Naive thymus-derived CD8-positive, alpha-beta T cell (primary cell): ENCODE measurements around the gene NOC4L. TPM values are rescaled to one million over a fixed set of nuclear protein-coding genes. Genes with fewer than 3 reads are reported as not detected.
"Not testable (repeated sequence)": the region's sequence is repeated elsewhere in the genome, so short reads cannot be mapped to it uniquely, and the experiment has no call there.

Source experiments
- ATAC-seq, 2 donors: fragments of 150-1000 bp; cut with Tn5 transposase in 1 of 2; sonication (Bioruptor Pico), chemical (Tn5 transposase) in 1 of 2; 1 replicate in 1 of 2; 2 replicates in 1 of 2; pipeline ENCODE4 v1.10.0; 2021; ENCODE audit warnings: mild to moderate bottlenecking in 2 of 2, moderate library complexity in 2 of 2
- POLR2A ChIA-PET: fragments of 350-600 bp; sonication (Branson Sonifier 250); formaldehyde crosslinking; loops from one replicate; lab custom pipeline; 2021; ENCODE audit warnings: antibody characterized with exemption; lab: Charles Lee
- DNase-seq, 10 donors: peaks; one replicate each; pipeline versions ENCODE4 v3.0.0 to v3.0.0-alpha.2; 2020 to 2022
- H3K27ac Mint-ChIP-seq, 10 donors: one replicate each; pipeline ENCODE4 v1.8.0; 2020 to 2022; ENCODE audit warnings: mild to moderate bottlenecking in 10 of 10, mixed read lengths in 10 of 10, moderate library complexity in 4 of 10, inconsistent platforms in 1 of 10
- H3K27me3 Mint-ChIP-seq, 5 donors: one replicate each; pipeline ENCODE4 v1.8.0; 2021 to 2022; ENCODE audit warnings: mixed read lengths in 5 of 5
- H3K36me3 Mint-ChIP-seq, 3 donors: one replicate each; pipeline ENCODE4 v1.8.0; 2020 to 2022; ENCODE audit warnings: mixed read lengths in 3 of 3, mild to moderate bottlenecking in 2 of 3, inconsistent platforms in 1 of 3
- H3K4me1 Mint-ChIP-seq, 4 donors: one replicate each; pipeline ENCODE4 v1.8.0; 2021 to 2022; ENCODE audit warnings: mixed read lengths in 4 of 4
- H3K4me3 Mint-ChIP-seq, 10 donors: one replicate each; pipeline ENCODE4 v1.8.0; 2020 to 2022; ENCODE audit warnings: mild to moderate bottlenecking in 10 of 10, mixed read lengths in 10 of 10, moderate library complexity in 6 of 10, inconsistent platforms in 1 of 10
- H3K9me3 Mint-ChIP-seq, 9 donors: one replicate each; pipeline ENCODE4 v1.8.0; 2020 to 2022; ENCODE audit warnings: mixed read lengths in 9 of 9, mild to moderate bottlenecking in 3 of 9, inconsistent platforms in 1 of 9, moderate library complexity in 1 of 9
- polyA plus RNA-seq, 3 donors: library from polyadenylated mRNA; unstranded; fragments of 300-500 nt; fragmentation: Illumina TruSeq; gene quantifications; one replicate each; pipeline ENCODE4 v1.2.3, GENCODE V29; 2021
- total RNA-seq, 8 experiments: library from RNA in 2 of 8; stranded (reverse) in 2 of 8; gene quantifications; one replicate each; pipeline ENCODE4 v1.2.3 and lab custom pipeline; 2021 to 2026

The NOC4L gene
- total and polyA plus RNA-seq, 5 experiments from 2014 or later: 20.0 to 31.2 (median 23.5) TPM

DNA sequence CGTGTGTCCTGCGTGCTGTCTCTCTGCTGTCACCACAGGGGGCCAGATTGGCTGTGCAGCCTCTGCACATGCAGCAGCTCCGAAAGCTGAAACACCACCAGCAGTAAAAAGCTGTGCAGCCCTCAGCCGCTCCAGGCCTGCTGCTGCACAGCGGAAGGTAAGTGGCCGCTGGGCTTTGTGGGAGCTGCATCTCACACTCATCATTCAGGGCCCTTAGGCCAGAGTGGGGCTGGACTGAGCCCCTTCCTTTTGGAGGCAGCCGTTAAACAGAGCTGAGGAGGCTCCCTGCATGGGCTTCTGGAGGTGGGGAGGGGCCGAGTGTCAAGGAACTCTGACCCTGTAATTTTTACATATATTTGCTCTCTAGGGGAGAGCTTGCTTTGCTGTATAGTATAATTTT lies 17.2 kb upstream of the NOC4L start:
- no peak for ATAC-seq
- H3K9me3 Mint-ChIP-seq: peaks cover 2 to 33% (median 10%) of the 10 kb centered on the region in 9 donors
- peaks cover 16 to 58% (median 41%) of the 10 kb centered on the region in 3 donors for H3K36me3 Mint-ChIP-seq
- no peaks in the 10 kb centered on the region for H3K27me3 Mint-ChIP-seq
- no peak overlapping the region for H3K4me3 Mint-ChIP-seq
- POLR2A ChIA-PET: no interaction called here
- H3K4me1 Mint-ChIP-seq: peaks cover 0 to 5% (median under 1%) of the 10 kb centered on the region in 4 donors
- no peak overlapping the region for H3K27ac Mint-ChIP-seq
- no peak for DNase-seq

DNA sequence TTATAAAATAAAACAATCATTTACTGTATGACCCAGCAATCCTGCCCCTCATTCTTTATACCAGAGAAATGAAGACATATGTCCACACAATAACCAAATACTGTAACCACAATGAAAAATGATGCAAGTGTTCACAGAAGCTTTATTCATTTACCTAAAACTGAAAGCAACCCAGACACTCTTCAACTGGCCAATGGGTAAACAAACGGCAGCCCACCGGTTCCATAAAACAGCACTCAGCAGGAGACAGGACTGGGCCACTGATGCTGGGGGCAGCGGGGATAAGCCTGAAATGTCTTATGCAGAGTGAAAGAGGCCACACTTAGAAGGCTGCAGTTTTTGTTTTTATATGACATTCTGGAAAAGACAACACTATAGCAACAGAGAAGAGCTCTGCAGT lies 15.2 kb upstream of the NOC4L start:
- H3K4me3 Mint-ChIP-seq: no peak overlapping the region
- H3K9me3 Mint-ChIP-seq: peaks cover 2 to 33% (median 10%) of the 10 kb centered on the region in 9 donors
- no peak overlapping the region for H3K27ac Mint-ChIP-seq
- H3K36me3 Mint-ChIP-seq: peaks cover 16 to 47% (median 40%) of the 10 kb centered on the region in 3 donors
- DNase-seq: no peak
- no peak for ATAC-seq
- no peaks in the 10 kb centered on the region for H3K27me3 Mint-ChIP-seq
- POLR2A ChIA-PET: no interaction called here
- peaks cover 0 to 5% (median under 1%) of the 10 kb centered on the region in 4 donors for H3K4me1 Mint-ChIP-seq

DNA sequence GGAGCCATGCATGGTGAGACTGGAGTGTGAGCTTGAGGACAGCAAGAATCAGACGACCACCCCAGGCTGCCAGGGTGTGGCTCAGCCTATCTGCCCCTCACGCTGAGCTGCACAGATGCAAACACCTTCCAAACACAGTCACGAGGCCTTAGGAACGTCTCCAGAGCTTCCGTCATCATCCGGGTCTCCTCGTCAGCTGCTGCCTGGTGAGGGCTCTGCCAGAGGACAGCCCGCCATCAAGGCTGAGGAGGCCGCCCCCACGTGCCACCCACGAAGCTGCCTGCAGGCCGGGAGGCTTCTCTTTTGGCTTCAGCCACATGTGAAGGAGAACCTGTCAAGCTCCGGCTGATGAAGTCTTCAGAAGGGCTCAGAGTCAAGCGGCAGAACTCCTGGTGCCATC lies 13.6 kb upstream of the NOC4L start:
- Mint-ChIP-seq H3K27ac (peak overlapping the region in 1 of 10 donors; percentile 56), H3K4me3 (no peak overlapping the region), H3K9me3 (peaks cover 2 to 33% (median 10%) of the 10 kb centered on the region in 9 donors), H3K27me3 (no peaks in the 10 kb centered on the region), H3K4me1 (peaks cover 0 to 5% (median 0%) of the 10 kb centered on the region in 4 donors), H3K36me3 (peaks cover 16 to 34% (median 32%) of the 10 kb centered on the region in 3 donors)
- ATAC-seq (no peak), DNase-seq (no peak)
- POLR2A ChIA-PET: no interaction called here

DNA sequence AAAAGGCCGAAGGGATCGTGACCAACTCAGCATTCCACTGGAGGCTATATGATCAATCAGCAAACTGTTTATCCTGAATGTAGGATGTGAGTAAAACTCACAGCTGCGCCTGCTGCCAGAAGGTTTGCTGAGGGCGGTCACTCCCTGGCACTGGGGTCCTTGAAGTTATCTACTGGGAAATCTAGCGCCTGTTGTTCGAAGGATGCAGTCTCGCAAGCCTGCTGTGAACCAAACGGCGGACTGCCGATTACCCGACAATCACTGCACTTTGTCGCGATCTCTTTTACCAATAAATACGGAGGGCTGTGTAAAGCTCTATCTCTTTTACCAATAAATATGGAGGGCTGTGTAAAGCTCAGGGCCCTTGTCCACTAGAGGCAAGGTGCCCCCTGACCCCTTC lies 13.0 kb upstream of the NOC4L start:
- Mint-ChIP-seq H3K27ac (no peak overlapping the region), H3K9me3 (peaks cover 2 to 33% (median 10%) of the 10 kb centered on the region in 9 donors), H3K27me3 (no peaks in the 10 kb centered on the region), H3K36me3 (peaks cover 16 to 32% (median 27%) of the 10 kb centered on the region in 3 donors), H3K4me1 (peaks cover 0 to 5% (median 0%) of the 10 kb centered on the region in 4 donors), H3K4me3 (no peak overlapping the region)
- DNase-seq: peak in 1 of 10 donors; percentile 3
- POLR2A ChIA-PET: no interaction called here
- no peak for ATAC-seq

- DNase-seq (no peak), ATAC-seq (no peak)
- no peaks in the 10 kb centered on the region for H3K27me3 Mint-ChIP-seq
- H3K4me1 Mint-ChIP-seq: peaks cover 0 to 5% (median 0%) of the 10 kb centered on the region in 4 donors
- no peak overlapping the region for H3K27ac Mint-ChIP-seq
- H3K9me3 Mint-ChIP-seq: peaks cover 2 to 33% (median 10%) of the 10 kb centered on the region in 9 donors
- POLR2A ChIA-PET: no interaction called here
- peaks cover 16 to 25% (median 19%) of the 10 kb centered on the region in 3 donors for H3K36me3 Mint-ChIP-seq
- no peak overlapping the region for H3K4me3 Mint-ChIP-seq
Measured at GRCh38 chr12:132131952-132132351, 12.3 kb upstream of the NOC4L start.

GRCh38 chr12:132132609-132133430 lies 11.4 kb upstream of the NOC4L start:
- peaks cover 10 to 18% (median 14%) of the 10 kb centered on the region in 3 donors for H3K36me3 Mint-ChIP-seq
- POLR2A ChIA-PET: no interaction called here
- no peak overlapping the region for H3K27ac Mint-ChIP-seq
- H3K4me1 Mint-ChIP-seq: peaks cover 0 to 5% (median 0%) of the 10 kb centered on the region in 4 donors
- DNase-seq: peak in 1 of 10 donors; percentile 15
- no peaks in the 10 kb centered on the region for H3K27me3 Mint-ChIP-seq
- peaks cover 2 to 28% (median 9%) of the 10 kb centered on the region in 9 donors for H3K9me3 Mint-ChIP-seq
- H3K4me3 Mint-ChIP-seq: no peak overlapping the region
- no peak for ATAC-seq

DNA sequence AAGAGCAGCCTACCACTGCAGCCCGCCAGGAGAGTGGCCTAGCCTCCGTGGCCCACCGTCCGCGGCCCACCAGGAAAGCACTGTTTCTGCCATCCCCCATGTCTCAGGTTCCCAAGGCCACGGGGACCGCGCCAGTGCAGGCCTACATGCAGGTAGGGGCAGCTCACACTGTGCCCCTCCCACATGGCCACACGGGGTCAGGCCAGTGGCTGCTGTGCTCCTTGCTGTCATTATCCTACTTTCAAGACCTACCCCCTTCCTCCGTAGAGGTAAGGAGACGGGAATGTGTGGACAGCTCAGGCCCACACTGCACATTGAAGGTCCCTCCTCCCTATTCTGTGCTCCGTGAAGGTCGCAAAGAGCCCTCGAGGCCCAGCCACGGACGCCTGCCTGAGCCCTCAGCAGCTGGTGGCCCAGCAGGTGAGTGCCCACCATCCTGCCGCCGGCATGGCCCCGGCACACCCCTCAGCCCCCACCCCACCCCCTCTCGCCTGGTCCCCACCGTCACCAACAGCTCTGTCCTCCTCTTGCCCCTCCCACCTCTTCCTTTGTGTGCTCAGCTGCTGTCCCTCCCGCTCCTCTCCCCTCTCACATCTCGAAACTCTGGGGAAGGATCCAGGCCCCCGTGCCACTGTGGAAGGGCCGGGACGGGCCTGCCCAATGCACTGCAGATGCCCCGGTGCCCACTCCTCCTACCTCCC lies 10.2 kb upstream of the NOC4L start:
- H3K4me3 Mint-ChIP-seq: no peak overlapping the region
- peaks cover 0 to 4% (median 0%) of the 10 kb centered on the region in 4 donors for H3K4me1 Mint-ChIP-seq
- H3K9me3 Mint-ChIP-seq: peaks cover 0 to 16% (median 2%) of the 10 kb centered on the region in 9 donors
- no peaks in the 10 kb centered on the region for H3K27me3 Mint-ChIP-seq
- DNase-seq (no peak), ATAC-seq (no peak)
- POLR2A ChIA-PET: no interaction called here
- peak overlapping the region in 2 of 10 donors; percentile 34 to 63 for H3K27ac Mint-ChIP-seq
- H3K36me3 Mint-ChIP-seq: peaks cover 2 to 12% (median 5%) of the 10 kb centered on the region in 3 donors

- Mint-ChIP-seq H3K9me3 (peaks cover 0 to 10% (median 2%) of the 10 kb centered on the region in 9 donors), H3K36me3 (peaks cover 0 to 16% (median 5%) of the 10 kb centered on the region in 3 donors)
- H3K4me3 Mint-ChIP-seq, H3K4me1 Mint-ChIP-seq, ATAC-seq, H3K27me3 Mint-ChIP-seq, POLR2A ChIA-PET, H3K27ac Mint-ChIP-seq, DNase-seq: not testable (repeated sequence)
Measured at GRCh38 chr12:132134653-132135183, 9.5 kb upstream of the NOC4L start.

GRCh38 chr12:132136226-132136625 lies 8.0 kb upstream of the NOC4L start:
- DNase-seq: peak in 1 of 10 donors; percentile 42
- peaks cover 0 to 24% (median 4%) of the 10 kb centered on the region in 3 donors for H3K36me3 Mint-ChIP-seq
- not testable (repeated sequence) for H3K27me3 Mint-ChIP-seq, H3K4me1 Mint-ChIP-seq, H3K4me3 Mint-ChIP-seq, H3K9me3 Mint-ChIP-seq, H3K27ac Mint-ChIP-seq, ATAC-seq
- POLR2A ChIA-PET: interaction anchor here (0.6 kb wide), 1 partner anchor 29 kb away, joined by 3 read pairs; no protein-coding TSS in a partner anchor

GRCh38 chr12:132137483-132138125 lies 6.7 kb upstream of the NOC4L start:
- Mint-ChIP-seq H3K4me1 (peaks cover 0 to 5% (median under 1%) of the 10 kb centered on the region in 4 donors), H3K9me3 (no peaks in the 10 kb centered on the region), H3K27me3 (no peaks in the 10 kb centered on the region), H3K4me3 (peak overlapping the region in 1 of 10 donors; percentile 62), H3K36me3 (peaks cover 0 to 27% (median 4%) of the 10 kb centered on the region in 3 donors), H3K27ac (peak overlapping the region in 2 of 10 donors; percentile 4 to 27)
- DNase-seq: peak in 1 of 10 donors; percentile 22
- POLR2A ChIA-PET: no interaction called here
- no peak for ATAC-seq

DNA sequence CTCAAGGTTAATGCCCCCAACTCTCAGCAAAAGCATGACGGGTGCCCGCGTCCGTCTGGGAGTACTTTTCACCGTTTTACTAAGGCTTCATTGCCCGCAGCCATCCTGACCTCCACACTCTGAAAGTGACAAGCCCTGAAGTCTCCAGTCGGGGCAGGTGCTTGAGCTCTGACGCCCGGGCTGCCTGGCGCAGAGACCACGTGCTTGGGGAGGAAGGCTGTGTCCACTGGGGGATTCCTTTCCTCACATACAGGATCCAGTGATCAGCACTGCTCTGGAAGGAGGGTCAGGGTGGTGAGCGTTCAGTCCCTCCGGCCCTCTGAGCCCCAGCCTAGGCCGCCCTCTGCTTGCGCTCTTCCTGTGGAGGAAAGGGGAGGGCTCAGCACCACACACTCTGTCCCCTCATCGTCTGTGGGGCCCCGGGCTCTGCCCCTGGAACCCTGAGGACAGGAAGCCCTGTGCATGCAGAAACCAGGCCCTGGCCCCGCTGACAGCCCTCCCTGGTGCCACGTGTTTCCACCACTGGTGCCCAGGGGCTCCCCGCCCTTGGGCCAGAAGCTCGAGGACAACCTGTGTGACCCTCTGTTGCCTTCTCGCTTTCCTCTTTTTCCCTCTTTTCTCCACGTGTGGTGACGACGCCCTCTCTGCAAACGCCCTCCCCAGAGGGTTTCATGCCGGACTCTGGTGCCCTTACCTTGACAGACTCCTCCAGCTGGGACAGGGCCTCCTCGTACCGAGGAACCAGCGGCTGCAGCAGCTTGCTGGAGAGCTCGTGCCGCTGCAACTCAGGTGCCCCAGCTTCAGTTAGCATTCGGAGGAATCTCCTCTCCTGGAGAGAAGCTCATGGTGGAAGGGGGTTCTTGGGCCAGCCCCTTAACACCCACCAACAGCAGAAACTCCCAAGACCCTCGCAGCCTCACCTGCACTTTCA lies 5.1 kb upstream of the NOC4L start:
- peaks cover 0 to under 1% (median 0%) of the 10 kb centered on the region in 9 donors for H3K9me3 Mint-ChIP-seq
- peaks cover 3 to 15% (median 9%) of the 10 kb centered on the region in 4 donors for H3K4me1 Mint-ChIP-seq
- DNase-seq: peak in 1 of 10 donors; percentile 60
- peaks cover 0 to 1% (median 0%) of the 10 kb centered on the region in 5 donors for H3K27me3 Mint-ChIP-seq
- ATAC-seq: no peak
- H3K27ac Mint-ChIP-seq: peak overlapping the region in 1 of 10 donors; percentile 59
- POLR2A ChIA-PET: interaction anchor here (0.7 kb wide), 1 partner anchor 733 kb away, joined by 3 read pairs; no protein-coding TSS in a partner anchor
- no peak overlapping the region for H3K4me3 Mint-ChIP-seq
- peaks cover 0 to 28% (median 5%) of the 10 kb centered on the region in 3 donors for H3K36me3 Mint-ChIP-seq
